LHCN-M2 (cell line): ENCODE results near the gene HBB. TPM values are rescaled to one million over a fixed set of nuclear protein-coding genes. Genes with fewer than 3 reads are reported as not detected.
"Not testable (repeated sequence)": the region's sequence is repeated elsewhere in the genome, so short reads cannot be mapped to it uniquely, and the experiment has no call there.

Experiments
- DNase-seq: peaks from one replicate; pipeline ENCODE4 v3.0.0-alpha.2; 2012; ENCODE audit warnings: low read depth
- polyA plus RNA-seq: library from polyadenylated mRNA; unstranded; fragments of >200 nt; gene quantifications from one replicate; pipeline ENCODE4 v1.2.1, GENCODE V29; 2012; ENCODE audit warnings: missing spikeins
- total RNA-seq: library from RNA; depleted of rRNA; stranded (reverse); fragments of >200 nt; gene quantifications from 2 replicates; pipeline ENCODE4 v1.2.3, GENCODE V29; 2014; rRNA removed

The HBB gene
- not detected in 2 replicates for total RNA-seq
- polyA plus RNA-seq: not detected

GRCh38 chr11:5226732-5227310, at the start of gene HBB:
TSS of gene HBB (minus strand) at chr11:5227071. CDS start at chr11:5227021, 50 bp downstream.
- no peak for DNase-seq

- DNase-seq: no peak
Observed at GRCh38 chr11:5275369-5276110, 48.7 kb upstream of the HBB start.

- DNase-seq: no peak
Observed at GRCh38 chr11:5274395-5274794, 47.5 kb upstream of the HBB start.

GRCh38 chr11:5272395-5273017, 45.6 kb upstream of the HBB start:
- no peak for DNase-seq

GRCh38 chr11:5269715-5270147, 42.9 kb upstream of the HBB start, which contains the start of gene HBE1:
TSS of gene HBE1 (minus strand) at chr11:5269945. CDS start at chr11:5269890, 55 bp downstream.
- no peak for DNase-seq

GRCh38 chr11:5267033-5267563, 40.2 kb upstream of the HBB start:
- DNase-seq: no peak

GRCh38 chr11:5266609-5267008, 39.7 kb upstream of the HBB start:
- DNase-seq: no peak

GRCh38 chr11:5265832-5266231, 39.0 kb upstream of the HBB start:
- DNase-seq: no peak

GRCh38 chr11:5258543-5259262, 31.8 kb upstream of the HBB start:
- no peak for DNase-seq

- DNase-seq: no peak
Observed at GRCh38 chr11:5257296-5257695, 30.4 kb upstream of the HBB start.

GRCh38 chr11:5254646-5255413, 28.0 kb upstream of the HBB start, which contains the start of gene HBG2:
TSS of gene HBG2 (minus strand) at chr11:5254781. CDS start at chr11:5254728, 53 bp downstream.
- not testable (repeated sequence) for DNase-seq

- DNase-seq: not testable (repeated sequence)
Observed at GRCh38 chr11:5254023-5254422, 27.2 kb upstream of the HBB start.

GRCh38 chr11:5253440-5253839, 26.6 kb upstream of the HBB start:
- DNase-seq: not testable (repeated sequence)

- no peak for DNase-seq
Observed at GRCh38 chr11:5252919-5253265, 26.0 kb upstream of the HBB start.

GRCh38 chr11:5252192-5252918, 25.5 kb upstream of the HBB start:
- no peak for DNase-seq

GRCh38 chr11:5251746-5252145, 24.9 kb upstream of the HBB start:
- no peak for DNase-seq

GRCh38 chr11:5250543-5251204, 23.8 kb upstream of the HBB start:
- DNase-seq: no peak

GRCh38 chr11:5249807-5250396, 23.0 kb upstream of the HBB start, which contains the start of gene HBG1:
TSS of gene HBG1 (minus strand) at chr11:5249857. CDS start at chr11:5249804, 53 bp downstream.
- DNase-seq: not testable (repeated sequence)

GRCh38 chr11:5248498-5248897, 21.6 kb upstream of the HBB start:
- DNase-seq: not testable (repeated sequence)
